Peyer's patch (tissue), 4 donors: Measurements from ENCODE around the gene PEX11G. TPM values are rescaled to one million over a fixed set of nuclear protein-coding genes. Genes with fewer than 3 reads are reported as not detected.

Experiments used
- DNase-seq, 3 donors: peaks; one replicate each; pipeline ENCODE4 v3.0.0-alpha.2; 2017 to 2019
- H3K27ac ChIP-seq, 4 donors: fragments of 200-600 bp; sonication (generic); one replicate each; pipeline ENCODE4 v1.5.1; 2016 to 2019
- H3K27me3 ChIP-seq, 2 donors: fragments of 200-600 bp; sonication (generic); one replicate each; pipeline ENCODE4 v1.5.1; 2019
- H3K36me3 ChIP-seq, 3 donors: fragments of 200-600 bp; sonication (generic); one replicate each; pipeline ENCODE4 v1.5.1; 2016 to 2019
- H3K4me1 ChIP-seq, 4 donors: fragments of 200-600 bp; sonication (generic); one replicate each; pipeline ENCODE4 v1.5.1; 2016 to 2019
- H3K4me3 ChIP-seq, 4 donors: fragments of 200-600 bp; sonication (generic); 1 replicate in 3 of 4; 2 replicates in 1 of 4; pipeline ENCODE4 v1.5.1; 2016 to 2019; ENCODE audit warnings: mild to moderate bottlenecking in 1 of 4
- H3K9me3 ChIP-seq, 4 donors: fragments of 200-600 bp; sonication (generic); one replicate each; pipeline ENCODE4 v1.5.1; 2016 to 2019; ENCODE audit warnings: mild to moderate bottlenecking in 1 of 4
- CTCF ChIP-seq, 6 experiments: fragments of 450-650 bp in 4 of 6; fragments of 200-600 bp in 2 of 6; sonication (generic) in 1 of 6; IDR thresholded peaks; one replicate each; pipeline ENCODE4 v1.5.1; 2017 to 2019; ENCODE audit warnings: antibody characterized with exemption in 6 of 6, mild to moderate bottlenecking in 3 of 6, moderate library complexity in 1 of 6
- POLR2A ChIP-seq, 2 donors: fragments of 450-650 bp; IDR thresholded peaks; one replicate each; pipeline ENCODE4 v1.5.1; 2017; ENCODE audit warnings: antibody characterized with exemption in 2 of 2, mild to moderate bottlenecking in 2 of 2, moderate library complexity in 2 of 2
- total RNA-seq, 4 donors: library from RNA; depleted of rRNA; stranded (reverse); fragments of >200 nt; gene quantifications; one replicate each; pipeline ENCODE4 v1.1.0, GENCODE V29; 2016

The PEX11G gene
- total RNA-seq, 4 donors from 2014 or later = 8.2 to 14.3 (median 10.3) TPM; not detected in 1

GRCh38 chr19:7505682-7506384, 17.0 kb upstream of the PEX11G start:
- H3K36me3 ChIP-seq = no peaks in the 10 kb centered on the region
- H3K4me1 ChIP-seq = peaks cover 0 to 22% (median 7%) of the 10 kb centered on the region in 4 donors
- H3K27me3 ChIP-seq = no peaks in the 10 kb centered on the region
- peak overlapping the region in 2 of 4 donors; percentile 38 to 51 for H3K27ac ChIP-seq
- TF ChIP-seq CTCF (IDR thresholded peaks at IDR 0.05) (no peak), POLR2A (IDR thresholded peaks at IDR 0.05) (no peak)
- DNase-seq = peak in 1 of 3 donors; percentile 89
- no peaks in the 10 kb centered on the region for H3K9me3 ChIP-seq
- peak overlapping the region in 2 of 4 donors; percentile 42 to 48 for H3K4me3 ChIP-seq

- Histone ChIP-seq H3K27ac (peak overlapping the region in 2 of 4 donors; percentile 38 to 51), H3K27me3 (no peaks in the 10 kb centered on the region), H3K9me3 (no peaks in the 10 kb centered on the region), H3K4me1 (peaks cover 0 to 27% (median 8%) of the 10 kb centered on the region in 4 donors), H3K36me3 (no peaks in the 10 kb centered on the region), H3K4me3 (peak overlapping the region in 2 of 4 donors; percentile 42 to 48)
- DNase-seq = no peak
- TF ChIP-seq POLR2A (IDR thresholded peaks at IDR 0.05) = no peak
- TF ChIP-seq CTCF (IDR thresholded peaks at IDR 0.05) = no peak
Measured at GRCh38 chr19:7505288-7505681, 16.4 kb upstream of the PEX11G start.

DNA sequence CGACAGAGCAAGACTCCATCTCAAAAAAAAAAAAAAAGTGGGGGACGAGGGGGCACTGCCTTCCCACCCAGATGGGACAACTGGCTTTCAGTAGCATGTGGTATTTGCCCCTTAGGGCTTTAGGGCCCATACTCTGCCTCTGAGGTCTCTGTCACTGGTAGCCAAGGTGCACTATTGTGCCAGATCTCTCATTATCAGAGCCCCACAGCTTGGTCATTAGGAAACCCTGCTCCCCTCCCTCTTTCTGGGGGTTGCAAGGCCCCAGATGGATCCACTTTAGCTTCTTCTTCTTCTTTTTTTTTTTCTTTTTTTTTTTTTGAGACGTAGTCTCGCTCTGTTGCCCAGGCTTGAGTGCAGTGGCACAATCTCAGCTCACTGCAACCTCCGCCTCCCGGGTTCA, 15.8 kb upstream of the PEX11G start:
- TF ChIP-seq CTCF (IDR thresholded peaks at IDR 0.05) (no peak), POLR2A (IDR thresholded peaks at IDR 0.05) (no peak)
- no peaks in the 10 kb centered on the region for H3K36me3 ChIP-seq
- H3K4me1 ChIP-seq = peaks cover 0 to 27% (median 8%) of the 10 kb centered on the region in 4 donors
- H3K9me3 ChIP-seq = no peaks in the 10 kb centered on the region
- no peak for DNase-seq
- H3K27ac ChIP-seq = no peak overlapping the region
- no peaks in the 10 kb centered on the region for H3K27me3 ChIP-seq
- H3K4me3 ChIP-seq = no peak overlapping the region

GRCh38 chr19:7502552-7502951, 13.7 kb upstream of the PEX11G start:
- no peaks in the 10 kb centered on the region for H3K9me3 ChIP-seq
- no peak overlapping the region for H3K4me3 ChIP-seq
- H3K4me1 ChIP-seq = peaks cover 0 to 27% (median 8%) of the 10 kb centered on the region in 4 donors
- no peaks in the 10 kb centered on the region for H3K27me3 ChIP-seq
- TF ChIP-seq POLR2A (IDR thresholded peaks at IDR 0.05) = no peak
- TF ChIP-seq CTCF (IDR thresholded peaks at IDR 0.05) = no peak
- no peak for DNase-seq
- H3K27ac ChIP-seq = no peak overlapping the region
- H3K36me3 ChIP-seq = no peaks in the 10 kb centered on the region

GRCh38 chr19:7500811-7501450, 12.1 kb upstream of the PEX11G start:
- Histone ChIP-seq H3K27me3 (no peaks in the 10 kb centered on the region), H3K4me1 (peaks cover 0 to 24% (median 7%) of the 10 kb centered on the region in 4 donors), H3K36me3 (no peaks in the 10 kb centered on the region), H3K9me3 (no peaks in the 10 kb centered on the region), H3K4me3 (peak overlapping the region; percentile 5 to 44 (median 28)), H3K27ac (no peak overlapping the region)
- TF ChIP-seq CTCF (IDR thresholded peaks at IDR 0.05) (peak in 4 of 6 experiments; percentile 8 to 47 (median 34)), POLR2A (IDR thresholded peaks at IDR 0.05) (no peak)
- DNase-seq = peak in 2 of 3 donors; percentile 78 to 86
